Fibroblast of villous mesenchyme (primary cell): Measurements from ENCODE around the gene MICAL3. TPM values are rescaled to one million over a fixed set of nuclear protein-coding genes. Genes with fewer than 3 reads are reported as not detected.

Source experiments
- DNase-seq: peaks from one replicate; pipeline ENCODE4 v3.0.0-alpha.2; 2010; ENCODE audit warnings: low read depth
- H3K4me3 ChIP-seq: 2 replicates; pipeline ENCODE4 v1.5.1; 2011; ENCODE audit warnings: low read depth, mild to moderate bottlenecking, low read length
- CTCF ChIP-seq: IDR thresholded peaks from 2 replicates; pipeline ENCODE4 v1.5.1; 2012; ENCODE audit warnings: low read depth, mild to moderate bottlenecking, low read length; ENCODE audit not compliant: insufficient read depth
- total RNA-seq: library from RNA; depleted of rRNA; stranded (reverse); fragments of >200 nt; gene quantifications from 2 replicates; pipeline ENCODE4 v1.2.3, GENCODE V29; 2012

Gene MICAL3
- total RNA-seq, 1 donor = 39.7 TPM

- DNase-seq = peak; percentile 97
- H3K4me3 ChIP-seq = no peak overlapping the region
- TF ChIP-seq CTCF = no peak
These were observed 54.7 kb downstream of the MICAL3 start for GRCh38 chr22:17969701-17970113.

- no peak for DNase-seq
- H3K4me3 ChIP-seq = no peak overlapping the region
- no peak for TF ChIP-seq CTCF
These were observed 56.2 kb downstream of the MICAL3 start for GRCh38 chr22:17968126-17968525.

- no peak for DNase-seq
- no peak for TF ChIP-seq CTCF
- H3K4me3 ChIP-seq = no peak overlapping the region
These were observed 58.0 kb downstream of the MICAL3 start for GRCh38 chr22:17966403-17966717.

GRCh38 chr22:17965538-17966402, 58.6 kb downstream of the MICAL3 start:
- no peak overlapping the region for H3K4me3 ChIP-seq
- TF ChIP-seq CTCF = no peak
- no peak for DNase-seq

- no peak for TF ChIP-seq CTCF
- DNase-seq = no peak
- no peak overlapping the region for H3K4me3 ChIP-seq
These were observed 59.7 kb downstream of the MICAL3 start for GRCh38 chr22:17964643-17965042.

GRCh38 chr22:17964156-17964555, 60.2 kb downstream of the MICAL3 start:
- no peak for DNase-seq
- TF ChIP-seq CTCF = no peak
- H3K4me3 ChIP-seq = no peak overlapping the region

- no peak overlapping the region for H3K4me3 ChIP-seq
- no peak for TF ChIP-seq CTCF
- DNase-seq = no peak
These were observed 61.3 kb downstream of the MICAL3 start for GRCh38 chr22:17963015-17963414.
